ENCODE data around the gene CLDN19.

CLDN19 gene

GRCh38 chr1:42779725-42780124 is 39.7 kb upstream of the CLDN19 start:
- no peak overlapping the region for H2BK12ac ChIP-seq (ENCODE audit: low read length)
- H3K36me3 ChIP-seq (replicated peaks in 1 of 2; ENCODE audit: control insufficient read depth in 2 of 2, insufficient read depth in 2 of 2, low read length in 2 of 2): peaks cover 20 to 91% of the 10 kb centered on the region in 2 donors
- no peak overlapping the region for H2AFZ ChIP-seq (ENCODE audit: low read length)
- no peaks in the 10 kb centered on the region for H3K27me3 ChIP-seq (ENCODE audit: control insufficient read depth in 3 of 3, insufficient read depth in 3 of 3, low read depth in 1 of 3, low read length in 3 of 3)
- H3K23ac ChIP-seq (ENCODE audit: low read depth, low read length, poor library complexity): no peak overlapping the region
- H3K4ac ChIP-seq (ENCODE audit: low read length): no peak overlapping the region
- H2BK5ac ChIP-seq (ENCODE audit: low read length): no peak overlapping the region
- no peak overlapping the region for H2BK120ac ChIP-seq (ENCODE audit: low read depth, low read length)
- no peak overlapping the region for H2BK15ac ChIP-seq (ENCODE audit: low read length)
- no peak overlapping the region for H3K27ac ChIP-seq (replicated peaks; ENCODE audit: low read length)
- H3K9me3 ChIP-seq (replicated peaks in 1 of 2; ENCODE audit: control insufficient read depth in 2 of 2, insufficient read depth in 1 of 2, low read depth in 1 of 2, low read length in 2 of 2): no peaks in the 10 kb centered on the region
- no peak overlapping the region for H2AK5ac ChIP-seq (ENCODE audit: low read depth, low read length)
- no peak overlapping the region for H3K18ac ChIP-seq (ENCODE audit: low read length)
- no peak for DNase-seq (ENCODE audit: low spot score)
- H3K4me1 ChIP-seq (ENCODE audit: control insufficient read depth in 2 of 2, insufficient read depth in 1 of 2, low read depth in 1 of 2, low read length in 2 of 2): no peaks in the 10 kb centered on the region
- no peak overlapping the region for H3K4me3 ChIP-seq (ENCODE audit: low read length in 2 of 2)
- H3K14ac ChIP-seq (ENCODE audit: low read length): no peak overlapping the region
- H4K8ac ChIP-seq (ENCODE audit: low read depth, low read length): no peak overlapping the region
- H4K91ac ChIP-seq (ENCODE audit: low read depth, low read length, poor library complexity): no peak overlapping the region
- H3K4me2 ChIP-seq (ENCODE audit: insufficient read depth, low read length, poor library complexity, severe bottlenecking): no peak overlapping the region
- H3K9ac ChIP-seq (ENCODE audit: low read depth, low read length, poor library complexity): no peak overlapping the region
- H3K79me1 ChIP-seq (ENCODE audit: low read depth, low read length): no peaks in the 10 kb centered on the region
- no CpG with 5 or more reads among the region's 2 CpGs for WGBS, 2 donors (ENCODE audit: extremely low coverage in 2 of 2, insufficient read length in 2 of 2, insufficient replicate concordance in 1 of 2)

GRCh38 chr1:42777852-42778251 is 37.8 kb upstream of the CLDN19 start:
- Histone ChIP-seq H3K4ac (ENCODE audit: low read length) (no peak overlapping the region), H2BK15ac (ENCODE audit: low read length) (no peak overlapping the region), H3K4me3 (ENCODE audit: low read length in 2 of 2) (no peak overlapping the region), H3K79me1 (ENCODE audit: low read depth, low read length) (no peaks in the 10 kb centered on the region), H3K4me1 (ENCODE audit: control insufficient read depth in 2 of 2, insufficient read depth in 1 of 2, low read depth in 1 of 2, low read length in 2 of 2) (no peaks in the 10 kb centered on the region), H2AFZ (ENCODE audit: low read length) (no peak overlapping the region), H3K36me3 (replicated peaks in 1 of 2; ENCODE audit: control insufficient read depth in 2 of 2, insufficient read depth in 2 of 2, low read length in 2 of 2) (peaks cover 19 to 93% of the 10 kb centered on the region in 2 donors), H2BK5ac (ENCODE audit: low read length) (no peak overlapping the region), H4K8ac (ENCODE audit: low read depth, low read length) (no peak overlapping the region), H3K27ac (replicated peaks; ENCODE audit: low read length) (no peak overlapping the region), H2BK12ac (ENCODE audit: low read length) (no peak overlapping the region), H3K4me2 (ENCODE audit: insufficient read depth, low read length, poor library complexity, severe bottlenecking) (no peak overlapping the region), H3K27me3 (ENCODE audit: control insufficient read depth in 3 of 3, insufficient read depth in 3 of 3, low read depth in 1 of 3, low read length in 3 of 3) (no peaks in the 10 kb centered on the region), H2BK120ac (ENCODE audit: low read depth, low read length) (no peak overlapping the region), H3K18ac (ENCODE audit: low read length) (no peak overlapping the region), H3K14ac (ENCODE audit: low read length) (no peak overlapping the region), H4K91ac (ENCODE audit: low read depth, low read length, poor library complexity) (no peak overlapping the region), H2AK5ac (ENCODE audit: low read depth, low read length) (no peak overlapping the region), H3K9ac (ENCODE audit: low read depth, low read length, poor library complexity) (no peak overlapping the region), H3K9me3 (replicated peaks in 1 of 2; ENCODE audit: control insufficient read depth in 2 of 2, insufficient read depth in 1 of 2, low read depth in 1 of 2, low read length in 2 of 2) (no peaks in the 10 kb centered on the region), H3K23ac (ENCODE audit: low read depth, low read length, poor library complexity) (no peak overlapping the region)
- DNase-seq (ENCODE audit: low spot score): peak; percentile 26

GRCh38 chr1:42776502-42776901 is 36.5 kb upstream of the CLDN19 start:
- no peak overlapping the region for H3K9ac ChIP-seq (ENCODE audit: low read depth, low read length, poor library complexity)
- H3K27me3 ChIP-seq (ENCODE audit: control insufficient read depth in 3 of 3, insufficient read depth in 3 of 3, low read depth in 1 of 3, low read length in 3 of 3): no peaks in the 10 kb centered on the region
- H3K4me2 ChIP-seq (ENCODE audit: insufficient read depth, low read length, poor library complexity, severe bottlenecking): no peak overlapping the region
- no peaks in the 10 kb centered on the region for H3K4me1 ChIP-seq (ENCODE audit: control insufficient read depth in 2 of 2, insufficient read depth in 1 of 2, low read depth in 1 of 2, low read length in 2 of 2)
- no peak overlapping the region for H2BK5ac ChIP-seq (ENCODE audit: low read length)
- H3K23ac ChIP-seq (ENCODE audit: low read depth, low read length, poor library complexity): no peak overlapping the region
- H2BK120ac ChIP-seq (ENCODE audit: low read depth, low read length): no peak overlapping the region
- H3K9me3 ChIP-seq (replicated peaks in 1 of 2; ENCODE audit: control insufficient read depth in 2 of 2, insufficient read depth in 1 of 2, low read depth in 1 of 2, low read length in 2 of 2): no peaks in the 10 kb centered on the region
- H3K18ac ChIP-seq (ENCODE audit: low read length): no peak overlapping the region
- no peak overlapping the region for H2AFZ ChIP-seq (ENCODE audit: low read length)
- no peak overlapping the region for H3K4ac ChIP-seq (ENCODE audit: low read length)
- WGBS, 2 donors (ENCODE audit: extremely low coverage in 2 of 2, insufficient read length in 2 of 2, insufficient replicate concordance in 1 of 2): no CpG with 5 or more reads among the region's 6 CpGs
- no peak overlapping the region for H3K4me3 ChIP-seq (ENCODE audit: low read length in 2 of 2)
- peaks cover 19 to 93% of the 10 kb centered on the region in 2 donors for H3K36me3 ChIP-seq (replicated peaks in 1 of 2; ENCODE audit: control insufficient read depth in 2 of 2, insufficient read depth in 2 of 2, low read length in 2 of 2)
- no peak overlapping the region for H2BK12ac ChIP-seq (ENCODE audit: low read length)
- H4K8ac ChIP-seq (ENCODE audit: low read depth, low read length): no peak overlapping the region
- H3K79me1 ChIP-seq (ENCODE audit: low read depth, low read length): no peaks in the 10 kb centered on the region
- H4K91ac ChIP-seq (ENCODE audit: low read depth, low read length, poor library complexity): no peak overlapping the region
- no peak overlapping the region for H2BK15ac ChIP-seq (ENCODE audit: low read length)
- H3K27ac ChIP-seq (replicated peaks; ENCODE audit: low read length): no peak overlapping the region
- no peak for DNase-seq (ENCODE audit: low spot score)
- H2AK5ac ChIP-seq (ENCODE audit: low read depth, low read length): no peak overlapping the region
- no peak overlapping the region for H3K14ac ChIP-seq (ENCODE audit: low read length)

GRCh38 chr1:42774928-42775526 is 35.0 kb upstream of the CLDN19 start:
- Histone ChIP-seq H2BK5ac (ENCODE audit: low read length) (no peak overlapping the region), H3K36me3 (replicated peaks in 1 of 2; ENCODE audit: control insufficient read depth in 2 of 2, insufficient read depth in 2 of 2, low read length in 2 of 2) (peaks cover 13 to 92% of the 10 kb centered on the region in 2 donors), H2BK12ac (ENCODE audit: low read length) (no peak overlapping the region), H3K23ac (ENCODE audit: low read depth, low read length, poor library complexity) (no peak overlapping the region), H3K4me1 (ENCODE audit: control insufficient read depth in 2 of 2, insufficient read depth in 1 of 2, low read depth in 1 of 2, low read length in 2 of 2) (no peaks in the 10 kb centered on the region), H4K8ac (ENCODE audit: low read depth, low read length) (no peak overlapping the region), H3K4me2 (ENCODE audit: insufficient read depth, low read length, poor library complexity, severe bottlenecking) (no peak overlapping the region), H3K18ac (ENCODE audit: low read length) (no peak overlapping the region), H3K4ac (ENCODE audit: low read length) (no peak overlapping the region), H3K14ac (ENCODE audit: low read length) (no peak overlapping the region), H3K4me3 (ENCODE audit: low read length in 2 of 2) (no peak overlapping the region), H2AFZ (ENCODE audit: low read length) (no peak overlapping the region), H3K27ac (replicated peaks; ENCODE audit: low read length) (no peak overlapping the region), H2BK15ac (ENCODE audit: low read length) (no peak overlapping the region), H2BK120ac (ENCODE audit: low read depth, low read length) (no peak overlapping the region), H3K27me3 (ENCODE audit: control insufficient read depth in 3 of 3, insufficient read depth in 3 of 3, low read depth in 1 of 3, low read length in 3 of 3) (no peaks in the 10 kb centered on the region), H3K9me3 (replicated peaks in 1 of 2; ENCODE audit: control insufficient read depth in 2 of 2, insufficient read depth in 1 of 2, low read depth in 1 of 2, low read length in 2 of 2) (no peaks in the 10 kb centered on the region), H3K79me1 (ENCODE audit: low read depth, low read length) (no peaks in the 10 kb centered on the region), H2AK5ac (ENCODE audit: low read depth, low read length) (no peak overlapping the region), H3K9ac (ENCODE audit: low read depth, low read length, poor library complexity) (no peak overlapping the region), H4K91ac (ENCODE audit: low read depth, low read length, poor library complexity) (no peak overlapping the region)
- WGBS, 2 donors (ENCODE audit: extremely low coverage in 2 of 2, insufficient read length in 2 of 2, insufficient replicate concordance in 1 of 2): no CpG with 5 or more reads among the region's 5 CpGs
- DNase-seq (ENCODE audit: low spot score): no peak

All from neuronal stem cell (in vitro differentiated cells).